GM23248 (cell line): ENCODE measurements around the gene ZMYND11. TPM values are rescaled to one million over a fixed set of nuclear protein-coding genes. Genes with fewer than 3 reads are reported as not detected.

Experiments
- DNase-seq: peaks from one replicate; pipeline ENCODE4 v3.0.0-alpha.2; 2015
- H2AFZ ChIP-seq: fragments of 200-600 bp; sonication (generic); 2 replicates; pipeline ENCODE4 v1.6.1; 2016; ENCODE audit warnings: antibody characterized with exemption
- H3F3A ChIP-seq: fragments of 200-600 bp; sonication (generic); 2 replicates; pipeline ENCODE4 v1.6.1; 2016; ENCODE audit warnings: mild to moderate bottlenecking, antibody characterized with exemption, mixed run types; ENCODE audit not compliant: insufficient read depth
- H3K27ac ChIP-seq: fragments of 200-600 bp; sonication (generic); 2 replicates; pipeline ENCODE4 v1.5.1; 2016; ENCODE audit warnings: mild to moderate bottlenecking
- H3K27me3 ChIP-seq: fragments of 200-600 bp; sonication (generic); replicated peaks from 2 replicates; pipeline ENCODE4 v1.6.1; 2016; ENCODE audit warnings: mild to moderate bottlenecking; ENCODE audit not compliant: insufficient read depth
- H3K36me3 ChIP-seq: fragments of 200-600 bp; sonication (generic); 2 replicates; pipeline ENCODE4 v1.6.1; 2016; ENCODE audit warnings: low read depth, mild to moderate bottlenecking
- H3K4me1 ChIP-seq: fragments of 200-600 bp; sonication (generic); 2 replicates; pipeline ENCODE4 v1.6.1; 2016; ENCODE audit warnings: mild to moderate bottlenecking; ENCODE audit not compliant: insufficient read depth
- H3K4me2 ChIP-seq: fragments of 200-600 bp; sonication (generic); one replicate; pipeline ENCODE4 v1.6.1; 2016; ENCODE audit warnings: mild to moderate bottlenecking; ENCODE audit not compliant: unreplicated experiment
- H3K4me3 ChIP-seq: fragments of 200-600 bp; sonication (generic); 2 replicates; pipeline ENCODE4 v1.5.1; 2016; ENCODE audit warnings: mild to moderate bottlenecking
- H3K79me2 ChIP-seq: fragments of 200-600 bp; sonication (generic); 2 replicates; pipeline ENCODE4 v1.6.1; 2016; ENCODE audit warnings: mild to moderate bottlenecking; ENCODE audit not compliant: insufficient read depth
- H3K9ac ChIP-seq: fragments of 200-600 bp; sonication (generic); 2 replicates; pipeline ENCODE4 v1.6.1; 2016; ENCODE audit warnings: mild to moderate bottlenecking
- H3K9me2 ChIP-seq: fragments of 200-600 bp; sonication (generic); 2 replicates; pipeline ENCODE4 v1.6.1; 2016; ENCODE audit warnings: mixed run types, mild to moderate bottlenecking, moderate library complexity; ENCODE audit not compliant: insufficient read depth
- H3K9me3 ChIP-seq: fragments of 200-600 bp; sonication (generic); one replicate; pipeline ENCODE4 v1.6.1; 2017; ENCODE audit warnings: low read depth
- H4K20me1 ChIP-seq: fragments of 200-600 bp; sonication (generic); 2 replicates; pipeline ENCODE4 v1.6.0; 2016; ENCODE audit not compliant: insufficient read depth
- EZH2 ChIP-seq: fragments of 200-600 bp; sonication (generic); IDR thresholded peaks from 2 replicates; pipeline ENCODE4 v1.6.1; 2018; ENCODE audit warnings: antibody characterized with exemption, mild to moderate bottlenecking; ENCODE audit not compliant: insufficient read depth, poor library complexity, severe bottlenecking
- EZH2phosphoT487 ChIP-seq: fragments of 200-600 bp; sonication (generic); IDR thresholded peaks from 2 replicates; pipeline ENCODE4 v1.6.1; 2018; ENCODE audit warnings: antibody characterized with exemption, moderate library complexity, mild to moderate bottlenecking, low read depth; ENCODE audit not compliant: insufficient read depth
- WGBS, 2 experiments: methylation state at CpG; one replicate each; pipeline ENCODE4 v1.1.6; 2015 to 2017; ENCODE audit warnings: low lambda C conversion rate in 2 of 2, low coverage in 1 of 2; ENCODE audit errors: missing lambda C conversion rate in 2 of 2; 5-methylcytosine and 5-hydroxymethylcytosine counted together
- in situ Hi-C: fragments of 300-500 bp; cut with MboI; formaldehyde crosslinking; loops from 2 replicates; pipeline ENCODE4 v1.15.0; 2020
- polyA plus RNA-seq: library from polyadenylated mRNA; unstranded; fragments of >200 nt; fragmentation: Nextera tagmentation; extraction: Ambion mirVana; gene quantifications from 2 replicates; pipeline ENCODE4 v1.2.1, GENCODE V29; 2016
- total RNA-seq: library from RNA; depleted of rRNA; stranded (reverse); fragments of >200 nt; shearing (Covaris generic); gene quantifications from 2 replicates; pipeline ENCODE4 v1.2.3, GENCODE V29; 2014

The ZMYND11 gene
- total and polyA plus RNA-seq, 2 experiments from 2014 or later: 47.1 to 63.4 TPM

DNA sequence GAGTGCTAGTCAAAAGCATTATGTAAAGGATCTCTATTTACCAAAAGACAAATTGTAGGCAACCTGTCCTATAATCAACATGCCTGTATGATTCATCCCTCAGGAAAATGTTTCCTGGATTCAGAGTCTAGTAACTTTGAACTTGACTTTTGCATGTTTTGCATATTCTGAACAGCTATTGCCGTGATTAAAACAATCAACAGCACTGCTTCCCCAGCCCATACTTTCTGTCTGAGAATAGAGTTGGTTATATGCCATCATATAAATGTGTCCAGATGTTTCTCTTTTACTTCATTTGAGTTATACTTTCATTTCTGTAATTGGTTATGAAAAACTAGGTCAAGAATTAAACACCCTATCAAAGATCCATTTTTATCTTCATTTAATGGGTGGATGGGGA lies 83.5 kb downstream of the ZMYND11 start:
- in situ Hi-C loops: no loop called here
- Histone ChIP-seq H2AFZ (no peak overlapping the region), H3K4me2 (peak overlapping the region; percentile 53), H4K20me1 (no peaks in the 10 kb centered on the region), H3K9ac (no peak overlapping the region), H3K4me1 (peaks cover 19% of the 10 kb centered on the region), H3K27ac (peak overlapping the region; percentile 20; the same call in 1 of the 2 replicates), H3K36me3 (no peaks in the 10 kb centered on the region), H3K79me2 (peaks cover 38% of the 10 kb centered on the region; the same call in 1 of the 2 replicates), H3F3A (0 out of 2 replicates have a peak, but pooled peaks cover 6% of the 10 kb centered on the region), H3K9me3 (no peaks in the 10 kb centered on the region), H3K27me3 (no peaks in the 10 kb centered on the region), H3K9me2 (no peaks in the 10 kb centered on the region), H3K4me3 (peak overlapping the region; percentile 18; the same call in 1 of the 2 replicates)
- WGBS, 2 experiments: 0 to 3% methylated on average over 1 of the region's 1 CpG
- TF ChIP-seq EZH2 (no peak), EZH2phosphoT487 (no peak)
- DNase-seq: peak; percentile 52

GRCh38 chr10:219731-220472 lies 84.6 kb downstream of the ZMYND11 start:
- in situ Hi-C loops: no loop called here
- H3K9me2 ChIP-seq: no peaks in the 10 kb centered on the region
- no peaks in the 10 kb centered on the region for H3K27me3 ChIP-seq
- H3K27ac ChIP-seq: no peak overlapping the region
- no peak overlapping the region for H3K4me2 ChIP-seq
- 0 out of 2 replicates have a peak, but pooled peaks cover 6% of the 10 kb centered on the region for H3F3A ChIP-seq
- TF ChIP-seq EZH2phosphoT487 (no peak), EZH2 (no peak)
- H3K4me1 ChIP-seq: peaks cover 19% of the 10 kb centered on the region
- peaks cover 42% of the 10 kb centered on the region; the same call in 1 of the 2 replicates for H3K79me2 ChIP-seq
- no peak for DNase-seq
- WGBS, 2 experiments: 36 to 38% methylated on average over 2 of the region's 2 CpGs
- H4K20me1 ChIP-seq: no peaks in the 10 kb centered on the region
- H2AFZ ChIP-seq: no peak overlapping the region
- no peak overlapping the region for H3K9ac ChIP-seq
- H3K36me3 ChIP-seq: no peaks in the 10 kb centered on the region
- no peaks in the 10 kb centered on the region for H3K9me3 ChIP-seq
- no peak overlapping the region for H3K4me3 ChIP-seq

DNA sequence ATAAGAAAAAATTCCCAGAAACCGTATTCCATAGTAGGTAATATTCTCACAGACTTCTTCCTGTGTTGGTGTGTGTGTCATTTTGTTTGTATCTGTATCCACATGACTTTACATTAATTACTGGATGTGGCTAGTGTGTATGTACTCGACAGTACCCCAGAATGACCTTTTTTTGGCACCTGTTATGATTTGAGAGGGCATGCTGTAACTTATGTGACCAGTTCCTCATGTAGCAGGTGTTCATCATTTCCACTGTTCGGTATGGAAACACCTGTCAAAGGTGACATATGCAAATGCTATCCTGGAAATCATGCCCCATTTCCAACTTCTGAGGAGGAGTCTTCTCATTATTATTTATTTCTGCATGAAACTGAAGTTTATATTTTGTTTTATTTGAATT lies 89.3 kb downstream of the ZMYND11 start:
- no peaks in the 10 kb centered on the region for H3K27me3 ChIP-seq
- no peaks in the 10 kb centered on the region for H3K9me3 ChIP-seq
- H3K27ac ChIP-seq: no peak overlapping the region
- peaks cover 17% of the 10 kb centered on the region for H3K4me1 ChIP-seq
- no peak for TF ChIP-seq EZH2phosphoT487
- TF ChIP-seq EZH2: no peak
- H3F3A ChIP-seq: peaks cover 16% of the 10 kb centered on the region; the same call in 1 of the 2 replicates
- H3K4me3 ChIP-seq: no peak overlapping the region
- H3K9me2 ChIP-seq: no peaks in the 10 kb centered on the region
- peaks cover 22% of the 10 kb centered on the region; the same call in 1 of the 2 replicates for H3K79me2 ChIP-seq
- in situ Hi-C loops: no loop called here
- H4K20me1 ChIP-seq: no peaks in the 10 kb centered on the region
- no peak overlapping the region for H2AFZ ChIP-seq
- H3K9ac ChIP-seq: no peak overlapping the region
- H3K4me2 ChIP-seq: no peak overlapping the region
- WGBS, 2 experiments: 94 to 96% methylated on average over 3 of the region's 3 CpGs
- no peak for DNase-seq
- no peaks in the 10 kb centered on the region for H3K36me3 ChIP-seq

DNA sequence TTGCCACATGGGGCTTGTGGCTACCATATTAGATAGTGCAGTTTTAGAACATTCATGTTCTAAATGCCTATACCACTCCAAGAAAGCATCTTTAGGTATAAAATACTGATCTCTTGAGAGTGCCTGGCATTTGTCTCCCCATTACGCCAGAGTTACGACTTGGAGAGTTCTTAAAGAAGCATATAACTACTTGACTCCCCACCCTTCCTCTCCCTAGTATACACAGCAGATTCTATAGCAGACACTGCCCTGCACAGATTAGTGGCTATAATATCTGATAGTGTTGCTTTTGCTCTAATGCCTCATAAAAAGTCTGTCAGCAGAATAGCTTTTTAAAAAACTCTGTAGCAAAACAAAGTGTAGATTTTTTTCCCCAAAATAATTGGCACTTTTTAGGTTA lies 90.8 kb downstream of the ZMYND11 start:
- no peaks in the 10 kb centered on the region for H3K9me2 ChIP-seq
- no peak overlapping the region for H2AFZ ChIP-seq
- no peaks in the 10 kb centered on the region for H4K20me1 ChIP-seq
- H3K4me2 ChIP-seq: no peak overlapping the region
- DNase-seq: no peak
- H3K9ac ChIP-seq: no peak overlapping the region
- H3K4me3 ChIP-seq: no peak overlapping the region
- H3K4me1 ChIP-seq: peaks cover 14% of the 10 kb centered on the region
- H3K79me2 ChIP-seq: peaks cover 35% of the 10 kb centered on the region
- H3K27ac ChIP-seq: no peak overlapping the region
- in situ Hi-C loops: no loop called here
- H3K36me3 ChIP-seq: no peaks in the 10 kb centered on the region
- peaks cover 16% of the 10 kb centered on the region; the same call in 1 of the 2 replicates for H3F3A ChIP-seq
- H3K27me3 ChIP-seq: no peaks in the 10 kb centered on the region
- WGBS, 2 experiments: 92 to 95% methylated on average over 2 of the region's 2 CpGs
- H3K9me3 ChIP-seq: no peaks in the 10 kb centered on the region
- TF ChIP-seq EZH2phosphoT487 (no peak), EZH2 (no peak)
